Limb (tissue), 2 donors: ENCODE data around the gene PITPNB.

Experiments used
- DNase-seq, 2 donors: peaks; one replicate each; pipeline ENCODE4 v3.0.0-alpha.2; 2016; ENCODE audit errors: extremely low spot score in 2 of 2

Gene PITPNB

GRCh38 chr22:27919222-27919941, at the start of gene PITPNB:
PITPNB (minus strand) TSS chr22:27919256; CDS start chr22:27919191, 65 bp downstream.
- peak; percentile 99 to 100 for DNase-seq

DNA sequence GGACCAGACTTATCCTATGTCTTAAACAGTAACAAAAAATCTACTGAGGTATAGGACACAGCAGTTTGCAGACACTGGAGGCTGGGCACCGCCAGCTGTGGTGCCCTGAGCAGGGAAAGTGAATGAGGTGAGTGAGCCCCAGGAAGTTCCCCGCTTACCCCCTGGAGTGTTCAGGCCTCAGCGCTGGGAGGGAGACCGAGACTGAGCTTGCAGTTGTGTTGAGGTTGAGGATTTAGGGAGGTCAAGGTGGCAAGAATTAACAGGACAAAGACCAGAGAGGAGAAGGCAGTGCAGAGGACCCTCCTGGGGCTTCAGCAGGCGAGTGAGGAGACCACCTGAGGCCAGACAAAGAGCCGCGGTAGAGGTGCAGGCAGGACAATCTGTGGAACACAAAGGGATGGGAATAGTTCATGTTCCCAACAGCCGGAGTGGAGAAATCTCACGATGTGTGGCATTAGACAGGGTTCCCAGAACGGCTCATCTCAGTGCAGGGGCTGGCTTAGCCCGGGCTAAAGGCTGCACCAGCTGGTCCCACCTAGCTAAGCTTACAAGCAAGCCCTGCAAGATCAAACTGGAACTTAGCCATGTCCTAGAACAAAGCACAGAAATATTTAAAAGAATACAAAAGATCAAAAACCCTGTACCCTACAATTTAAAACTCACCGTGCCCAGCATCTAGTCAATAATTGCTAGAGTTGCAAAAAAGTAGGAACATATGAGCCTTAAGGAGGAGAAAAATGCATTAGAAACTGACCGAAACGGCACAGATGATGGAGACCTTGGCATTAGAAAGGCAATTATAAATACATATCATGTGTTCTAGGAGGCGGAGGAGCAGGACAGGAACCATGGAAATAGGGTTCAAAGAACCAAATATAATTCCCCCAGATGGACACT, 47.4 kb upstream of the PITPNB start:
- no peak for DNase-seq

GRCh38 chr22:27962268-27963044, 43.4 kb upstream of the PITPNB start:
- DNase-seq: peak in 1 of 2 donors; percentile 44

- DNase-seq: no peak
These were observed 42.6 kb upstream of the PITPNB start for GRCh38 chr22:27961680-27962079.

DNA sequence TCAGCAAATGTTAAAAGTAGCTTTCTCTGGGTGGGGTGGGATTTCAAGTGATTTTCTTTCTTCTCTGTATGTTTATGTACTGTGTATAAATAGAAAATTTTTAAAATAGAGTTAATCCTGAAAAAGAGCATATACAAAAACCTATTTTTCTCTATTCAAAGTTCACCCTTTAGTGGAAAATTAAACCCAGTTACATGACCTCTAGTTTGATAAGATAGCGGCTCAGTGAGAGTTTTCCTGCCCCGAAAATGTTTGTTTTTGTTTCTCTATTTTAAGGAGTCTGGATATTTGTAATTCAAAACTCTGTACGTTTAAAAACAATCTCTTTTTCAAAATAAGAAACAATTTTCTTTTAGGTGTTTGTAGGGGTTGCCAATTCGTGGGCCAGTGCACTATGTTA, 42.1 kb upstream of the PITPNB start:
- no peak for DNase-seq

DNA sequence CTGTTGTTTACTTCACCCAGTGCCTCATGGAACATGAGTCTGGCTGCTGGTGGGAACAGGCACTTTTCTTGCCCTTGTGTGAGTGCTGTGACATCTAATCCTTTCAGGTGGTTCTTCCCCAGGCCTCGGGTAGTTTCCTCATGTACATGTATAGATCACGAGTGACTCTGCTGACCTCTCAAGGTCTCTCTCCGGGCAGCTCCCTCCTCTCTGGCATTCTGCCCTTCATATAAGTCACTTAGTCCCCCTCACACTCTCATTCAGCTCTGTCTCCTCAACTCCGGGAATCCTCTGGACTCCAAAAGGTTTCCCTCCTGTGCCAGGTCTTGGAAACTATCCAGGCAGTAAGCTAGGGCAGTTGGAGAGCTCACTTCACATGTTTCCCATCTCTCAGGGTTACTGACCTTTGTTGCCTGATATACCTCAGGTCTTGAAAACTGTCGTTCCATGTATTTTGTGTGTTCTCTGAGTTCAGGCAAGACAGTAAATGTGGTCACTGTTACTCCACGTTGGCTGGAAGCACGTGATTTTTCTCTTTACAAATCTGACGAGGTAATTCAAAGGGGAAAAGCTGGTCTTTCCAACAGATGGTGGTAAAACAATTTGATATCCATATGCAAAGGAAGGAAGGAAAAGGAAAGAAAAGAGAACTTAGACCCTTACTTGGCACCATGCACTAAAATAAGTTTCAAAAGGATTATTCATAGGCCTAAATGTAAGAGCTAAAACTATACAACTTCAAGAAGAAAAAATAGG, 40.5 kb upstream of the PITPNB start:
- DNase-seq: no peak

GRCh38 chr22:27952779-27953178, 33.7 kb upstream of the PITPNB start:
- no peak for DNase-seq

- no peak for DNase-seq
These were observed 33.0 kb upstream of the PITPNB start for GRCh38 chr22:27952091-27952490.

DNA sequence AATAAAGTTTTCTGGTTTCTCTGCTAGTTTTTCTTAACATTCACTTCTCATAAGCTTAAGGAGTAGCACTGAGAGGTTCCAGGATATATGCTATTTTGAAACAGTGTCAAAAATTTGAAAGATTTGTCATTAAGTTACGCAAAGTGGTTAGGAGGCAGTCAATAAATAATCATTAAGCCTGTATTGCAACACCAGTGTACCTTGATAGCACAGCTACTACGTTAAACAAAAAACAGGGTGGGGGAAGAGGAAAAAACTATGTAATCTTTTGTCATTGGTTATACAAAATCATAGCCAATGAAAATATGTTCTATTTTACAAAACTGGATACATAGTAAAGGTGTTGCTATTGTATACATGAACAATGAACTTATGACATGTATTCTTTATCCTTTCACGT, 30.4 kb upstream of the PITPNB start:
- DNase-seq: no peak

GRCh38 chr22:27948569-27948968, 29.5 kb upstream of the PITPNB start:
- DNase-seq: no peak

- DNase-seq: no peak
These were observed 28.4 kb upstream of the PITPNB start for GRCh38 chr22:27947448-27947847.

- DNase-seq: no peak
These were observed 22.1 kb upstream of the PITPNB start for GRCh38 chr22:27941143-27941542.

DNA sequence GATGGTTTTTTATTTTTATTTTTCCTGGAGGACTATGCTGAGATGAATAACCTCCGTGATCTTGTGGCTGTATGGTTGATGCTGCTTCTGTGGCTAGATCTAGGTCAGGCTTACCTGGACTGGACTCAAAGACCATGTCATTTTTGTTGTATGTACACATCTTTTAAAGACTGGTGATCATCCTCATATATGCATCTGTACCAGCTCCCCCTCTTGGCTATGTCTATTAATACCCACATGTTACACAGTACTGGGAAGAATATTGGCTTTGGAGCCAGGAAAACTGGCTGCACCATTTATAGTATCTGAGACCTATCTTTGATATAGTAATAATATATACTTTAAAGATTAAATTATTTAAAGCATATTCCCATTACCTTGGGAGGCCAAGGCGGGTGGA, 18.4 kb upstream of the PITPNB start:
- DNase-seq: no peak

GRCh38 chr22:27935897-27936296, 16.8 kb upstream of the PITPNB start:
- DNase-seq: no peak

DNA sequence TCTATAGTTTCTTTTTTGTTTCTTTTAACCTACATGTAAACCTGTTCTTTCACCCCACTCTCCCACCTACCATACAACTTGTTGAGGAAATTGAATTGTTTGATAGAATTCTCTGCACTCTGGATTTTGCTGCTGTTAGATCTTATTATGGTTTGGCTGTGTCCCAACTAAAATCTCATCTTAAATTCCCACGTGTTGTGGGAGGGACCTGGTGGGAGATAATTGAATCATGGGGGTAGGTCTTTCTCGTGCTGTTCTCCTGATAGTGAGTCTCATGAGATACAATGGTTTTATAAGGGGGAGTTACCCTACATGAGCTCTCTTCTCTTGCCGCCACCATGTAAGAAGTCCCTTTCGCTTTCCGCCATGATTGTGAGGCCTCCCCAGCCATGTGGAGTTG, 15.0 kb upstream of the PITPNB start:
- no peak for DNase-seq

DNA sequence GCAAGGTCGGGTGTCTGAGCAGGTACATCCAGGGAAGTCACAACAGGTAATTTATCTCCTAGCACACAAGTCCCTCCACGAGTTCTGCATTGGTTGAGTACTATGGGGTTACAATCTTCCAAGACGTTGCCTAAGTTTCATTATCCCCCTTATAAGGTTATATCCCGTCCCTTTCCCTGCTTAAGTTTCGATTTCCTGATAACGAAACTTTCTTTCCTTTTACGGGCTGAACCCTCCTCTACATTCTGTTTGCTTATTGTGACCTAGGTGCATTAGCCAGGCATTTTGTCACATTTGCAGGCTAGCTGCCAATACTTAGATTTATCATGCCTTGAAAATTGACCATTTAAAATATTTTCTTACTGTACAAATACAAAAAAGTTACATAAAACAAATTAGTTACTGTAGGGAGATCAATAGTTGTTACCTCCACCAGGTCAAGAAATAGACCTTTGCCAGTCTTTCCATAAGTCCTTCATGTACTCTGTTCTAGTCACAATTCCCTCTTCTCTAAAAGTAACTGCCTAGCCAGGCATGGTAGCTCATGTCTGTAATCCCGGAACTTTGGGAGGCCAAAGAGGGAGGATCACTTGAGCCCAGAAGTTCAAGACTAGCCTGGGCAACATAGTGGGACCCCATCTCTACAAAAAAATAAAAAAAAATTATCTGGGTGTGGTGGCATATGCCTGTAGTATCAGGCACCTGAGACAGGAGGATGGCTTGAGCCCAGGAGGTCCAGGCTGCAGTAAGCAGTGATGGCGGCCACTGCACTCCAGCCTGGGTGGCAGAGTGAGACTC, 14.3 kb upstream of the PITPNB start:
- DNase-seq: no peak

DNA sequence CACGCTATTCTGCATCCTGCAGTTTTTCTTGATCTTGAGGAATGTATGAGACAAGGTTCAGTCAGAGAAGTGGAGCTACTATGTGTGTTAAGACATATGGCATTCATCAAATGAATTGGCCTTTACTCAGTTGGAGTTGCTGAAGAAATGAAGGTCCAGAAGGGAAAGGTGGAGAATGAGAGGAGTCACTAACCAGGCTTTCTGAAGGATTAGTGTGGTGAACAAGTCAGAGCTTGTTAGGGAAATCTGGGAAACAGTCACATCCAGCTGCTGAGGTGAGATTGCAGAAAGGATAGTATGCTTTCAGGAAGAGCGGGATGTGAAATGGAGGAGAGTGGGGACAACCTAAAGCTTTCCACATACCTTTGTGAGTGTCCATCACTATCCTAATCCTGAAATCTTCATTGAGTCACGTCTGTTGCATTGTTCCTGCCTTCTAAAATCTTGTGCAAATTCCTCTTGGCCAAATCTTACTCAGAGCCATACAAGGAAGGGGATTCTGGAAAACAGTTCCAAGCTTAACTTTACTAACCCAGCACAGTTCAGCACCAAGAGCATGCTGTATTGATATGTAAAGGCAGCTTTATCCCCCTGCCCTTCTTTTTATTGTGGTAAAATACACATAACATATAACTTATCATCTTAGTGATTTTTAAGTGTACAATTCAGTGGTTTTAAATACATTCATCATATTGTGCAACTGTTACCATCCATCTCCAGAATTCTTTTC, 11.4 kb upstream of the PITPNB start:
- DNase-seq: no peak

GRCh38 chr22:27927608-27928007, 8.6 kb upstream of the PITPNB start:
- DNase-seq: no peak

DNA sequence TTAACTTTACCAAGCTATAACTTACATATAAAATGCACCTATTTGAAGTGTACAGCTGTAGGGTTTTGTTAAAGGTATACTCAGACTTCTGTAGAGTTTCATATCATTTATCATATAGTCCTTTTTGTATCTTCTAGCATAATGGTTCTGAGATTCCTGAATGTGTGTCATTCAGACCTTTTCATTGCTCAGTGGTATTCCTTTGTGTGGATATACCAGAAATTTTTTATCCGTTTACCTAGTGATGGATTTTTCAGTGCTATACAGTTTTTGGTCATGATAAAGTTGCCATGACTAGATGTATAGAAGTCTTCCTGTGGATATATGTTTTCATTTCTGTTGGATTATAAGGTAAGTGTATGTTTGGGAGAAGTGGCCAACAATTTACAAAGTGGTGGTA, 6.3 kb upstream of the PITPNB start:
- DNase-seq: no peak
